HCT116 (cell line): ENCODE measurements around the gene PRKAG3. TPM values are rescaled to one million over a fixed set of nuclear protein-coding genes. Genes with fewer than 3 reads are reported as not detected.

Source experiments
- ATAC-seq: fragments of 200-7000 bp; cut with Tn5 transposase; 2 replicates; pipeline ENCODE4 v1.9.1; 2020; ENCODE audit warnings: mild to moderate bottlenecking, moderate library complexity
- BruUV-seq: library from RNA; stranded (reverse); fragments of 400-500 nt; replicated peaks from 2 replicates; lab custom pipeline; 2021; lab: Mats Ljungman, UMichigan
- CTCF ChIA-PET: fragments of 300-600 bp; sonication (Branson Sonifier 250); formaldehyde crosslinking; loops from one replicate; lab custom pipeline; 2021; ENCODE audit warnings: antibody characterized with exemption; lab: Charles Lee
- POLR2A ChIA-PET: fragments of 300-600, 350-600 bp; sonication (Branson Sonifier 250); formaldehyde crosslinking; loops from one replicate; lab custom pipeline; 2021; ENCODE audit warnings: antibody characterized with exemption; lab: Charles Lee
- RAD21 ChIA-PET, 2 experiments: fragments of 300-600 bp; sonication (Branson Sonifier 250); formaldehyde crosslinking; loops; one replicate each; lab custom pipeline; 2023; ENCODE audit warnings: low total read pairs in 2 of 2; ENCODE audit not compliant: uncharacterized antibody in 2 of 2, unreplicated experiment in 2 of 2, low non-redundant PET in 1 of 2; lab: Charles Lee
- DNase-seq: peaks from one replicate; pipeline ENCODE4 v3.0.0-alpha.2; 2010; ENCODE audit warnings: low read depth, low spot score
- H2AFZ ChIP-seq: fragments of 200-600 bp; shearing (Covaris generic), sonication (generic); 2 replicates; pipeline ENCODE4 v1.6.1; 2017; ENCODE audit warnings: low read depth, mixed run types, mixed read lengths, antibody characterized with exemption, low read length; ENCODE audit not compliant: poor library complexity, severe bottlenecking
- H3K27ac ChIP-seq: 2 replicates; pipeline ENCODE4 v1.5.1; 2012; ENCODE audit warnings: low read depth, low read length
- H3K27me3 ChIP-seq: fragments of 200-600 bp; sonication (generic); 2 replicates; pipeline ENCODE4 v1.6.1; 2016; ENCODE audit warnings: mixed run types, low read length, mixed read lengths; ENCODE audit not compliant: insufficient read depth
- H3K36me3 ChIP-seq, 2 experiments: fragments of 200-500 bp in 1 of 2; fragments of 200-600 bp in 1 of 2; sonication (Bioruptor generic) in 1 of 2; sonication (generic) in 1 of 2; 2 replicates each; pipeline versions ENCODE4 v1.5.1 to v1.6.1; 2014 to 2016; ENCODE audit warnings: low read length in 2 of 2, inconsistent platforms in 1 of 2, mixed read lengths in 1 of 2, mixed run types in 1 of 2; ENCODE audit not compliant: insufficient read depth in 2 of 2, control insufficient read depth in 1 of 2
- H3K4me1 ChIP-seq, 2 experiments: fragments of 200-600 bp in 1 of 2; sonication (generic) in 1 of 2; 2 replicates each; pipeline versions ENCODE4 v1.5.1 to v1.6.1; 2012 to 2017; ENCODE audit warnings: low read length in 2 of 2, inconsistent platforms in 1 of 2, mild to moderate bottlenecking in 1 of 2, mixed read lengths in 1 of 2, mixed run types in 1 of 2, moderate library complexity in 1 of 2; ENCODE audit not compliant: insufficient read depth in 2 of 2, control insufficient read depth in 1 of 2
- H3K4me2 ChIP-seq: fragments of 200-600 bp; sonication (generic); 2 replicates; pipeline ENCODE4 v1.6.1; 2017; ENCODE audit warnings: mixed run types, low read length, mixed read lengths
- H3K4me3 ChIP-seq, 2 experiments: fragments of 200-600 bp in 1 of 2; sonication (generic) in 1 of 2; replicated peaks in 1 of 2; 2 replicates each; pipeline ENCODE4 v1.5.1; 2011 to 2016; ENCODE audit warnings: low read length in 2 of 2, control low read depth in 1 of 2, low read depth in 1 of 2, mild to moderate bottlenecking in 1 of 2, mixed read lengths in 1 of 2, mixed run types in 1 of 2
- H3K79me2 ChIP-seq: fragments of 200-600 bp; sonication (generic); 2 replicates; pipeline ENCODE4 v1.6.1; 2017; ENCODE audit warnings: mild to moderate bottlenecking, mixed run types, low read length, moderate library complexity, mixed read lengths; ENCODE audit not compliant: insufficient read depth
- H3K9ac ChIP-seq: fragments of 200-600 bp; sonication (generic); 2 replicates; pipeline ENCODE4 v1.6.1; 2016; ENCODE audit warnings: low read length, mixed read lengths
- H3K9me2 ChIP-seq: fragments of 200-600 bp; sonication (generic), shearing (Covaris generic); 2 replicates; pipeline ENCODE4 v1.6.1; 2017; ENCODE audit warnings: mixed run types, mild to moderate bottlenecking, moderate library complexity; ENCODE audit not compliant: insufficient read depth
- H3K9me3 ChIP-seq, 2 experiments: fragments of 200-500 bp in 1 of 2; fragments of 200-600 bp in 1 of 2; sonication (Bioruptor generic) in 1 of 2; sonication (generic) in 1 of 2; 2 replicates each; pipeline ENCODE4 v1.6.1; 2014 to 2017; ENCODE audit warnings: low read length in 2 of 2, mixed read lengths in 2 of 2, inconsistent platforms in 1 of 2, low read depth in 1 of 2, mild to moderate bottlenecking in 1 of 2, mixed run types in 1 of 2, moderate library complexity in 1 of 2; ENCODE audit not compliant: control insufficient read depth in 1 of 2, insufficient read depth in 1 of 2
- H4K20me1 ChIP-seq: fragments of 200-600 bp; sonication (generic), shearing (Covaris generic); 2 replicates; pipeline ENCODE4 v1.6.1; 2017; ENCODE audit warnings: mixed run types, mild to moderate bottlenecking, moderate library complexity; ENCODE audit not compliant: insufficient read depth
- CBX3 ChIP-seq: IDR thresholded peaks from 2 replicates; pipeline ENCODE4 v1.6.1; 2012; ENCODE audit warnings: low read depth
- CEBPB ChIP-seq: IDR thresholded peaks from 2 replicates; pipeline ENCODE4 v1.6.1; 2012; ENCODE audit warnings: low read depth
- EGR1 ChIP-seq: IDR thresholded peaks from 2 replicates; pipeline ENCODE4 v1.6.1; 2012; ENCODE audit warnings: low read depth
- EZH2 ChIP-seq: fragments of 200-600 bp; sonication (generic); IDR thresholded peaks from 2 replicates; pipeline ENCODE4 v1.6.1; 2017; ENCODE audit warnings: antibody characterized with exemption, mixed run types
- EZH2phosphoT487 ChIP-seq: fragments of 200-600 bp; IDR thresholded peaks from 2 replicates; pipeline ENCODE4 v1.6.1; 2018; ENCODE audit warnings: antibody characterized with exemption, borderline replicate concordance
- JUND ChIP-seq: IDR thresholded peaks from 2 replicates; pipeline ENCODE4 v1.6.1; 2012
- POLR2A ChIP-seq: IDR thresholded peaks from 2 replicates; pipeline ENCODE4 v1.7.0; 2011; ENCODE audit warnings: borderline replicate concordance; ENCODE audit not compliant: insufficient read depth, insufficient read length; ENCODE audit errors: extremely low read depth
- POLR2AphosphoS5 ChIP-seq: IDR thresholded peaks from 2 replicates; pipeline ENCODE4 v1.6.1; 2011; ENCODE audit warnings: mild to moderate bottlenecking, low read depth, low read length, moderate library complexity
- RAD21 ChIP-seq: IDR thresholded peaks from 2 replicates; pipeline ENCODE4 v1.6.1; 2012; ENCODE audit warnings: low read depth, mild to moderate bottlenecking
- SRF ChIP-seq: IDR thresholded peaks from 2 replicates; pipeline ENCODE4 v1.6.1; 2012; ENCODE audit warnings: low read depth
- TCF7L2 ChIP-seq: IDR thresholded peaks from 2 replicates; pipeline ENCODE4 v1.7.0; 2011; ENCODE audit warnings: borderline replicate concordance, inconsistent platforms; ENCODE audit not compliant: insufficient read depth, insufficient read length; ENCODE audit errors: extremely low read depth
- ZFX ChIP-seq: fragments of 450-650 bp; IDR thresholded peaks from 2 replicates; pipeline ENCODE4 v1.6.1; 2017
- ZNF274 ChIP-seq: fragments of 200-500 bp; sonication (Bioruptor generic); IDR thresholded peaks from 2 replicates; pipeline ENCODE4 v1.6.1; 2014; ENCODE audit warnings: mild to moderate bottlenecking, low read depth, low read length, inconsistent platforms
- intact Hi-C: fragments of 100-400 bp; cut with micrococcal nuclease; formaldehyde crosslinking; loops from 2 replicates; pipeline ENCODE4 v1.10.0; 2022
- total RNA-seq: library from RNA; stranded (reverse); gene quantifications from one replicate; pipeline ENCODE4 v1.2.1, GENCODE V29; 2021; ENCODE audit not compliant: unreplicated experiment
- TF ChIP-seq, protein P1 (sequence below): IDR thresholded peaks from 2 replicates; pipeline ENCODE4 v1.6.1; 2012
- TF ChIP-seq, protein P2 (sequence below): IDR thresholded peaks from 2 replicates; pipeline ENCODE4 v1.6.1; 2012; ENCODE audit warnings: low read depth
- TF ChIP-seq, protein P3 (sequence below), 3 experiments: fragments of 200-600 bp in 1 of 3; sonication (generic) in 1 of 3; IDR thresholded peaks in 2 of 3; conservative IDR thresholded peaks in 1 of 3; 2 replicates each; pipeline ENCODE4 v1.5.1; 2012 to 2017; ENCODE audit warnings: low read depth in 2 of 3, low read length in 2 of 3, antibody characterized with exemption in 1 of 3, borderline replicate concordance in 1 of 3, control low read depth in 1 of 3, mild to moderate bottlenecking in 1 of 3, mixed read lengths in 1 of 3, mixed run types in 1 of 3, moderate library complexity in 1 of 3; ENCODE audit not compliant: insufficient read depth in 1 of 3
- TF ChIP-seq, protein P4 (sequence below): IDR thresholded peaks from 2 replicates; pipeline ENCODE4 v1.6.1; 2011; ENCODE audit warnings: mild to moderate bottlenecking, low read length, moderate library complexity; ENCODE audit not compliant: insufficient replicate concordance; ENCODE audit errors: extremely low read depth
- TF ChIP-seq, protein P5 (sequence below): IDR thresholded peaks from 2 replicates; pipeline ENCODE4 v1.6.1; 2012

PRKAG3 gene
- total RNA-seq, 1 experiment from 2014 or later = not detected

DNA sequence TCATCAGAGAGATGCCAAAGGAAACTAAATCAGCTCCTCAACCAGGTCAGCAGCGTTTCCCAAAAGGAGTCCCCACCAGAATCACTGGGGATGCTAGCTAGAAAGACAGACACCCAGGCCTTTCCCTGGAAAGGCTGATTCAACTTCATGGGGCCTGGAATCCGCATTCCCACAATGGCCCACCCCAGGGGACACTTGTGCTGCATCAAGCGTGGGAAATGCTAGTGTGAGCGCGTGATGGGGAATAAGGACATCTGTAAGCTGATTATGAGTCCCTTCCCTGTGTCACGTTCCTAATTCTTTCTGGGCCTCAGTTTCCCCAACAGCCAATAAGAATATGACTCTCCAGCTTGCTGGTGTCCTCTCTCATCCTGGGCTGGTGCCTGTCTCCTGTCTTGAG is 46.9 kb upstream of the PRKAG3 start:
- H2AFZ ChIP-seq = no peak overlapping the region
- DNase-seq = no peak
- H3K4me1 ChIP-seq = peaks cover 11 to 24% of the 10 kb centered on the region in 2 experiments
- CTCF ChIA-PET = interaction anchor here (1.2 to 15.1 kb wide), 3 partner anchors 16 to 124 kb away, joined by 4 to 278 read pairs (median 5); no protein-coding TSS in a partner anchor
- no peaks in the 10 kb centered on the region for H3K9me3 ChIP-seq
- H3K9me2 ChIP-seq = no peaks in the 10 kb centered on the region
- no peak overlapping the region for H3K27ac ChIP-seq
- no peak overlapping the region for H3K4me2 ChIP-seq
- intact Hi-C loops = loop anchor here (5.0 kb wide), 1 partner anchor 239 kb away; no protein-coding TSS in a partner anchor
- no peaks in the 10 kb centered on the region for H3K27me3 ChIP-seq
- BruUV-seq = no TSS peak
- H3K79me2 ChIP-seq = no peaks in the 10 kb centered on the region
- no peaks in the 10 kb centered on the region for H4K20me1 ChIP-seq
- ATAC-seq = no peak
- H3K9ac ChIP-seq = no peak overlapping the region
- TF ChIP-seq, protein P1, sequence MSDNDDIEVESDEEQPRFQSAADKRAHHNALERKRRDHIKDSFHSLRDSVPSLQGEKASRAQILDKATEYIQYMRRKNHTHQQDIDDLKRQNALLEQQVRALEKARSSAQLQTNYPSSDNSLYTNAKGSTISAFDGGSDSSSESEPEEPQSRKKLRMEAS = no peak
- TF ChIP-seq SRF = no peak
- TF ChIP-seq, protein P2, sequence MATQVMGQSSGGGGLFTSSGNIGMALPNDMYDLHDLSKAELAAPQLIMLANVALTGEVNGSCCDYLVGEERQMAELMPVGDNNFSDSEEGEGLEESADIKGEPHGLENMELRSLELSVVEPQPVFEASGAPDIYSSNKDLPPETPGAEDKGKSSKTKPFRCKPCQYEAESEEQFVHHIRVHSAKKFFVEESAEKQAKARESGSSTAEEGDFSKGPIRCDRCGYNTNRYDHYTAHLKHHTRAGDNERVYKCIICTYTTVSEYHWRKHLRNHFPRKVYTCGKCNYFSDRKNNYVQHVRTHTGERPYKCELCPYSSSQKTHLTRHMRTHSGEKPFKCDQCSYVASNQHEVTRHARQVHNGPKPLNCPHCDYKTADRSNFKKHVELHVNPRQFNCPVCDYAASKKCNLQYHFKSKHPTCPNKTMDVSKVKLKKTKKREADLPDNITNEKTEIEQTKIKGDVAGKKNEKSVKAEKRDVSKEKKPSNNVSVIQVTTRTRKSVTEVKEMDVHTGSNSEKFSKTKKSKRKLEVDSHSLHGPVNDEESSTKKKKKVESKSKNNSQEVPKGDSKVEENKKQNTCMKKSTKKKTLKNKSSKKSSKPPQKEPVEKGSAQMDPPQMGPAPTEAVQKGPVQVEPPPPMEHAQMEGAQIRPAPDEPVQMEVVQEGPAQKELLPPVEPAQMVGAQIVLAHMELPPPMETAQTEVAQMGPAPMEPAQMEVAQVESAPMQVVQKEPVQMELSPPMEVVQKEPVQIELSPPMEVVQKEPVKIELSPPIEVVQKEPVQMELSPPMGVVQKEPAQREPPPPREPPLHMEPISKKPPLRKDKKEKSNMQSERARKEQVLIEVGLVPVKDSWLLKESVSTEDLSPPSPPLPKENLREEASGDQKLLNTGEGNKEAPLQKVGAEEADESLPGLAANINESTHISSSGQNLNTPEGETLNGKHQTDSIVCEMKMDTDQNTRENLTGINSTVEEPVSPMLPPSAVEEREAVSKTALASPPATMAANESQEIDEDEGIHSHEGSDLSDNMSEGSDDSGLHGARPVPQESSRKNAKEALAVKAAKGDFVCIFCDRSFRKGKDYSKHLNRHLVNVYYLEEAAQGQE = no peak
- TF ChIP-seq ZNF274 = no peak
- TF ChIP-seq, protein P3, sequence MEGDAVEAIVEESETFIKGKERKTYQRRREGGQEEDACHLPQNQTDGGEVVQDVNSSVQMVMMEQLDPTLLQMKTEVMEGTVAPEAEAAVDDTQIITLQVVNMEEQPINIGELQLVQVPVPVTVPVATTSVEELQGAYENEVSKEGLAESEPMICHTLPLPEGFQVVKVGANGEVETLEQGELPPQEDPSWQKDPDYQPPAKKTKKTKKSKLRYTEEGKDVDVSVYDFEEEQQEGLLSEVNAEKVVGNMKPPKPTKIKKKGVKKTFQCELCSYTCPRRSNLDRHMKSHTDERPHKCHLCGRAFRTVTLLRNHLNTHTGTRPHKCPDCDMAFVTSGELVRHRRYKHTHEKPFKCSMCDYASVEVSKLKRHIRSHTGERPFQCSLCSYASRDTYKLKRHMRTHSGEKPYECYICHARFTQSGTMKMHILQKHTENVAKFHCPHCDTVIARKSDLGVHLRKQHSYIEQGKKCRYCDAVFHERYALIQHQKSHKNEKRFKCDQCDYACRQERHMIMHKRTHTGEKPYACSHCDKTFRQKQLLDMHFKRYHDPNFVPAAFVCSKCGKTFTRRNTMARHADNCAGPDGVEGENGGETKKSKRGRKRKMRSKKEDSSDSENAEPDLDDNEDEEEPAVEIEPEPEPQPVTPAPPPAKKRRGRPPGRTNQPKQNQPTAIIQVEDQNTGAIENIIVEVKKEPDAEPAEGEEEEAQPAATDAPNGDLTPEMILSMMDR (IDR thresholded peaks at IDR 0.05 in 2 of 3, conservative IDR thresholded peaks at IDR 0.05 in 1 of 3; ENCODE audit: borderline replicate concordance in 1 of 3, insufficient read depth in 1 of 3, low read depth in 2 of 3, low read length in 2 of 3) = no peak
- no peak for TF ChIP-seq POLR2AphosphoS5
- TF ChIP-seq TCF7L2 = no peak
- TF ChIP-seq EZH2 = no peak
- no peak for TF ChIP-seq CEBPB
- no peak for TF ChIP-seq CBX3
- no peak for TF ChIP-seq RAD21
- no peak for TF ChIP-seq EGR1
- TF ChIP-seq ZFX = no peak
- TF ChIP-seq JUND = no peak
- TF ChIP-seq, protein P4, sequence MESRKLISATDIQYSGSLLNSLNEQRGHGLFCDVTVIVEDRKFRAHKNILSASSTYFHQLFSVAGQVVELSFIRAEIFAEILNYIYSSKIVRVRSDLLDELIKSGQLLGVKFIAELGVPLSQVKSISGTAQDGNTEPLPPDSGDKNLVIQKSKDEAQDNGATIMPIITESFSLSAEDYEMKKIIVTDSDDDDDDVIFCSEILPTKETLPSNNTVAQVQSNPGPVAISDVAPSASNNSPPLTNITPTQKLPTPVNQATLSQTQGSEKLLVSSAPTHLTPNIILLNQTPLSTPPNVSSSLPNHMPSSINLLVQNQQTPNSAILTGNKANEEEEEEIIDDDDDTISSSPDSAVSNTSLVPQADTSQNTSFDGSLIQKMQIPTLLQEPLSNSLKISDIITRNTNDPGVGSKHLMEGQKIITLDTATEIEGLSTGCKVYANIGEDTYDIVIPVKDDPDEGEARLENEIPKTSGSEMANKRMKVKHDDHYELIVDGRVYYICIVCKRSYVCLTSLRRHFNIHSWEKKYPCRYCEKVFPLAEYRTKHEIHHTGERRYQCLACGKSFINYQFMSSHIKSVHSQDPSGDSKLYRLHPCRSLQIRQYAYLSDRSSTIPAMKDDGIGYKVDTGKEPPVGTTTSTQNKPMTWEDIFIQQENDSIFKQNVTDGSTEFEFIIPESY = no peak
- TF ChIP-seq EZH2phosphoT487 = no peak
- TF ChIP-seq POLR2A = no peak
- TF ChIP-seq, protein P5, sequence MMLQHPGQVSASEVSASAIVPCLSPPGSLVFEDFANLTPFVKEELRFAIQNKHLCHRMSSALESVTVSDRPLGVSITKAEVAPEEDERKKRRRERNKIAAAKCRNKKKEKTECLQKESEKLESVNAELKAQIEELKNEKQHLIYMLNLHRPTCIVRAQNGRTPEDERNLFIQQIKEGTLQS = no peak
- TF ChIP-seq, all 23 proteins: peak for 0
- Histone ChIP-seq H3K4me3 (no peak overlapping the region), H3K36me3 (no peaks in the 10 kb centered on the region)
- ChIA-PET POLR2A (interaction anchor here (1.1 kb wide), 1 partner anchor 17 kb away, joined by 3 read pairs; no protein-coding TSS in a partner anchor), RAD21 (interaction anchor here (3.0 to 3.4 kb wide), 2 partner anchors 19 to 20 kb away, joined by 30 to 48 read pairs; no protein-coding TSS in a partner anchor)
